CD4-positive, alpha-beta T cell treated with Interleukin-15 for 4 hours (primary cell): Measurements from ENCODE around the gene FHIP2A.
"Not testable (repeated sequence)": the region's sequence is repeated elsewhere in the genome, so short reads cannot be mapped to it uniquely, and the experiment has no call there.

ENCODE experiments used
- DNase-seq: peaks from one replicate; pipeline ENCODE4 v3.0.0-alpha.2; 2020; ENCODE audit warnings: low spot score

The FHIP2A gene, protein sequence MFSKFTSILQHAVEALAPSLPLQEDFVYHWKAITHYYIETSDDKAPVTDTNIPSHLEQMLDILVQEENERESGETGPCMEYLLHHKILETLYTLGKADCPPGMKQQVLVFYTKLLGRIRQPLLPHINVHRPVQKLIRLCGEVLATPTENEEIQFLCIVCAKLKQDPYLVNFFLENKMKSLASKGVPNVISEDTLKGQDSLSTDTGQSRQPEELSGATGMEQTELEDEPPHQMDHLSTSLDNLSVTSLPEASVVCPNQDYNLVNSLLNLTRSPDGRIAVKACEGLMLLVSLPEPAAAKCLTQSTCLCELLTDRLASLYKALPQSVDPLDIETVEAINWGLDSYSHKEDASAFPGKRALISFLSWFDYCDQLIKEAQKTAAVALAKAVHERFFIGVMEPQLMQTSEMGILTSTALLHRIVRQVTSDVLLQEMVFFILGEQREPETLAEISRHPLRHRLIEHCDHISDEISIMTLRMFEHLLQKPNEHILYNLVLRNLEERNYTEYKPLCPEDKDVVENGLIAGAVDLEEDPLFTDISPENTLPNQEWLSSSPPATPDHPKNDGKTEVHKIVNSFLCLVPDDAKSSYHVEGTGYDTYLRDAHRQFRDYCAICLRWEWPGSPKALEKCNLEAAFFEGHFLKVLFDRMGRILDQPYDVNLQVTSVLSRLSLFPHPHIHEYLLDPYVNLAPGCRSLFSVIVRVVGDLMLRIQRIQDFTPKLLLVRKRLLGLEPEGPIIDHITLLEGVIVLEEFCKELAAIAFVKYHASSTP

DNA sequence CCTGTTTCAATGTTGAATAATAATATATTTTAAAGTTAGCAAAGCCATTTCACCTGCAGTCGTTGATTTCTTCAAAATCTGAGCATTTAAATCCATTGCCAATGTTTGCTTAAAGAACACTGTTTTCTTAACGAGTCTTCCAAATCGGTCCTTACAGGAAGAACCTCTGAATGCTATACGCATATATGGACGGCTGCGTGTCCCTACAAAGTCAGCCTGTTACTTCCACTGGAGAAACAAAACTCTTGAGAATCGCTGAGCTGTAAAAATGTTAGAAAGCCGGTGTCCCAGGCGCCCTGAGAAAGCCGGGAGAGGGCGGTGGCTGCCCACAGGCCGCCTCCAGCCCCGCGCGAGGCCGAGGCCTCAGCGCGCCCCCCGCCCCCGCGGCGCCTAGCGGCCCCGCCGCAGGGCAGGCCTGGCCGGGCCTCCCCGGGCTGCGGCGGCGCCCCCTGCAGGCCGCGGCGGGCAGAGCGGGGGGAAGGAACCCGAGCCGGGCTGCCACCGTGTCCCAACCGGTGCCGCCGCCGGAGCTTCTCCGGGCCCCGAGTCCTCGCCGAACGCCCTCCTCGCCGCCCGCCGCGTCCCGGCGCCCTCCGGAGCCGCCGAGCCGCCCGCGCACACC lies at the start of gene FHIP2A:
Gene FHIP2A, plus strand, starts transcription at position 488 of the 622 bp plus-strand sequence. CDS start 299 bp downstream, outside the sequence.
- DNase-seq: peak; percentile 87

DNA sequence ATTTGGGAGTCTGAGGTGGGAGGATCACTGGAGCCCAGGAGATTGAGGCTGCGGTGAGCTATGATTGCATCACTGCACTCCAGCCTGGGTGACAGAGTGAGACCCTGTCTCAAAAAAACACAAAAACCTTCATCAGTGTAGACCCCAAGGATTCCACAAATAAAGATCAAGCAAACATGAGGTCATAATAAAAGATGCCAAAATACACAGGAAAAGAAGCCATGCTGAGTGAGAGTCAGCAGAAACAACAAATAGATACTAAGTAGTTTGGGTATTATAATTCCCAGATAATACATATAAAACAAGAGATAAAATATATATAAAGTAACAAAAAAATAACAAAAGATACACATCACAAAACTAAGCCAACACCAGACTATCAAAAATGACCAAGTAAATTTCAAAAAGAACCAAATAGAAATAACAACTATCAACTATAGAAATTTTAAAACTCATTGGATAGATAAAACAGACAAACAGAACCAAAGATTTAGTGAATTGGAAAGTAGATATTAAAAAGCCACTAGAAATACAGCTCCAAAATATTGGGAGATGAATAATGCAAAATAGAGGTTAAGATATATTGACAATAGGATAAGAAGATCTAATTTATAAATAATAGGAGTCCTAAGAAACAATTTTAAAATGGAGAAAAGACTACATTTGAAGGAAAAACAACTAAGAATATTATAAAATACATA lies 48.9 kb upstream of the FHIP2A start:
- no peak for DNase-seq

DNA sequence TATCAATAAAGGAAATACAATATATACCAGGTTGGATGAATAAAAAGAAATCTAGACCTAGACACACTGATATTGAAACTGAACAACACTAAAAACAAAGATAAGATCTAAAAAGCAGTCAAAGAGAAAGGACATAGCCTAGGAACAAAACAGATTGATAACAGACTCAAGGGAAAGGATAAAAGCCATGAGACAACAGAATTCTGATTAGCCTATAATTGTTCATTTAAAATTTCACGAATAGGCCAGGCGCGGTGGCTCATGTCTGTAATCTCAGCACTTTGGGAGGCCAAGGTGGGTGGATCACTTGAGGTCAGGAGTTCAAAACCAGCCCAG lies 48.4 kb upstream of the FHIP2A start:
- DNase-seq: no peak

DNA sequence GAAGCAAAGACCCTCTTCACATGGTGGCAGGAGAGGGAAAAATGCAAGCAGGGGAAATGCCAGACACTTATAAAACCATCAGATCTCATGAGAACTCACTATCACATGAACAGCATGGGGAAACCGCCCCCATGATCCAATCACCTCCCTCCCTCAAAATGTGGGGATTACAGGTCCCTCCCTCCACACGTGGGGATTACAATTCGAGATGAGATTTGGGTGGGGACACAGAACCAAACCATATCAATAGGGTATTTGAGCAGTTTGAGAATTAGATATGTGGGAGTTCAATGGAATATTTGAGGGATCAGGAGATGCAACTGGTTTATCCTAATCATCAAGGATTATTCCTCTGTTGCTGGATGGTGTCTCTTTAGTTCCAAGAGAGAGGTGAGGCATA lies 46.5 kb upstream of the FHIP2A start:
- not testable (repeated sequence) for DNase-seq

DNA sequence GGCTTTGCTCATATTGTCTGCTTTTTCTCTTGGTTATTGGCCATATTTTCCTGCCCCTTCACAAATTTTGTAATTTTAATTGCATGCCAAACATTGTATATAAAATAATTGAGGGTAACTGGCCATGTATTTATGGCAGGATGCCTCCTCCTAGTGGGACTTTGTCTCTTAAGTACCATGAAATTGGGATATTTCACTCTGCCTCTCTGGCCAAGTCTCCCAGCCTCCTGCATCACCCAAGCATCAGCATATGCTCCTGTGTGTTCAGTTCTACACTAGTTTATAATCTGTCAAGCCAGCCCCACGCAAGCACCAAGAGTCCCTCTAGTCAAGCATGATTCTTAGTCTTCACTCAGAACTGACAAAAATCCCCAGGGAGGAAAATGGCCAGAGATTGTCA lies 44.2 kb upstream of the FHIP2A start:
- DNase-seq: no peak

DNA sequence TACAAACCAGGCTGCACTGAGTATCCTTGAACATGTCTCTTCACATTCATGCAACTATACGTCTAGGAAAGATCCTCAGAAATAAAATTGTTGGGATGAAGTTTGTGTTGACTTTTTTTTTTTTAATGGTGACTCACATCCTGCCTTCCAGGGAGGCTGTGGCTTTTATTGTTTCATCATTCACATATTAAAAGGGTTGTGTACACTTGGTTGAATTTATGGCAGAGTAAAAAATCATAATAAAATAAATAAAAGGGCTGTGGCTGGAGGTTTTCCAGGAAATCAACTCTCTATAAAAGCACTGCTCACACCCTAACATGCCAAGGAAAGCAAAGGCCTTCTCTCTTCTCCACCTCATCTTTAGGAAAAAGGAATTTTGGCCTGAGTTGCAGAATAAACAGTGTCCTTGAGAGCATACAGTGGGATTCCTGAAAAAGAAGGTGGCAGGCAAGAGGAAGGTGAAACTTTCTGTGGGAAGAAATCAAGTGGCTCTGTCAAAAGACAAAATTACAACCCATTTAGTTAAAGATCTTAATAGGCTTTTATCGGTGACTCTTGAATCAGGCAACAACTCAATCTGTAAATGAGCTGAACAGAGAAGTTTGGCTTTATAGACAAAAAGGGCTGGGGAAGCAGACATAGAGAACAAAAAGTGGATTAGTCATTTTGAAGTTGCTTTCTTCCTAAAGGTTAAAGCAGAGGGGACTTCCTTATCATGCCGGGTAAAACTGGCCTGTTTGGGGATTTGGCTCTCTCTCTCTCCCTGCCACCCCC lies 41.6 kb upstream of the FHIP2A start:
- no peak for DNase-seq

DNA sequence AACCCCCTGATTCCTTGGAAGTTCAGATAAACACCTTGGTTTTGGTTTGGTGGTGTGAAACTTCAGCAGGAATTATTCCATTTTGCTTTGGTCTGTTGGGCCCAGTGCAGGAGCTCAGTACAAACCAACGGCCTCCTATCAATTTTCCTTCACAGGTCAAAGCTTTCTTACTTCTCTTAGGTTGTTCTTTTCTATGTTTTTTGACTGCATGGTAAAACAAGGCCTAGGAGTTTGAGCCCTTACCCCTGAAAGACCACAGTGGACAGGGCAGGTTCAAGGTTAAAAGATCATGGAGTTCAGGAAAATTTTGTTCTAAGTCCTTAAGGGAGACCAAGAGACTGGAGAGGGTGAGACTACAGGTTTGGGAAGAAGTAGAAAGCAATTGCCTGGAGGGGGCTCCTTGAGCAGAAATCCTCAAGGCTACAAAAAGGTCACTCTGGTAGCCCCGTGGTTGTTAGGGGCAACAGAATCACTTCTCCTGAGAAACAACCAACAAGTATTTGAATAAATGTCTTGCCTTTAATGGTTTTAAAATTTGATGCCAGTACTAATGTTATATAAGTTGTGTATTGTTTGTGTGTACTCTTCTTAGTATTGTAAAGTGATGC lies 40.9 kb upstream of the FHIP2A start:
- no peak for DNase-seq

DNA sequence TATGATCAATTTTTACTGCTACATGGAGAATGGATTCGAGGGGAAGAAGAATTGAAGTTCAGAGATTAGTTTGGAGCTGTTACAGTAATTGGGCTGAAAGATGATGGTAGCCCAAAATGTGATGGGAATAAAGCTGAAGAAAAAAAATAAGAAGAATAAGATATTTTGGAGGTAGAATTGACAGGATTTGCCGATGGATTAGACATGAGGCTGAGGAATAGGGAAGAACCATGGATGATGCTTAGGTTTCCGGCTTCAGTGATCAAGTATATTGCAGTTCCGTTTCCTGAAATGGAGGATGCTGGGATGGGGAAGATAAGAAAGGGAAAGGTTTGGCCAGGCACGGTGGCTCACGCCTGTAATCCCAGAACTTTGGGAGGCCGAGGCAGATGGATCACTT lies 38.9 kb upstream of the FHIP2A start:
- no peak for DNase-seq

DNA sequence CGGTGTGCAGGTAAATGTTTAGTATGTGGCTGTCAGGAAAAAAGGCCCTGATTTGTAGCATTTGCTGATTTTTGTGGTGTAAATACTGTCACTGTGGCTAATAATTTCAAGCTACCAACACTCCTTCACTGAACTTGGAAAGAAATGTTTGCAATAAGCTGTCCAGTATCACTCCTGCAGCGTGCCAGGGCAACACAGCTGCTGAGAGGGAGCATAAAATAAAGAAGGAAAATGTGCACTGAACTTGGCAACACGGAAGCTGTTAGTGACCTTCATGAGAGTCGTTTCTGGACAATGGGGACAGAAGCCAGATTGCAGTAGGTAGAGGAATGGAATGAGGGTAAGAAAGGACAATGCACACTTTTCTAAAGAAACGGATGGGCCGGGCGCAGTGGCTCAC lies 37.9 kb upstream of the FHIP2A start:
- DNase-seq: no peak

DNA sequence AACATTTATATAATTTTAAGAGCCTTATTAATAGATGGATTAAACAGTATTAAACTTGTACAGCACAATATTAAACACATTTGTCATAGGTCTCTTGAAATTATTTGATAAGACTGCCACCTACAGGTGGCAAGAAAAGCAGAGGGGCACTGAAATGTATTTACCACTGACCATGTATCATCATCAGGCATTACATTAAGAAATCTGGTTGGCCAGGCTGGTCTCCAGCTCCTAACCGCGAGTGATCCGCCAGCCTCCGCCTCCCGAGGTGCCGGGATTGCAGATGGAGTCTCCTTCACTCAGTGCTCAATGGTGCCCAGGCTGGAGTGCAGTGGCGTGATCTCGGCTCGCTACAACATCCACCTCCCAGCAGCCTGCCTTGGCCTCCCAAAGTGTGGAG lies 35.1 kb upstream of the FHIP2A start:
- peak; percentile 53 for DNase-seq

DNA sequence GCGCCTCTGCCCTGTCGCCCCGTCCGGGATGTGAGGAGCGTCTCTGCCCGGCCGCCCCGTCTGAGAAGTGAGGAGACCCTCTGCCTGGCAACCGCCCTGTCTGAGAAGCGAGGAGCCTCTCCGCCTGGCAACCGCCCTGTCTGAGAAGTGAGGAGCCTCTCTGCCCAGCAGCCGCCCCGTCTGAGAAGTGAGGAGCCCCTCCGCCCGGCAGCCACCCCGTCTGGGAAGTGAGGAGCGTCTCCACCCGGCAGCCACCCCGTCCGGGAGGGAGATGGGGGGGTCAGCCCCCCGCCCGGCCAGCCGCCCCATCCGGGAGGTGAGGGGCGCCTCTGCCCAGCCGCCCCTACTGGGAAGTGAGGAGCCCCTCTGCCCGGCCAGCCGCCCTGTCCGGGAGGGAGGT lies 34.4 kb upstream of the FHIP2A start:
- not testable (repeated sequence) for DNase-seq

DNA sequence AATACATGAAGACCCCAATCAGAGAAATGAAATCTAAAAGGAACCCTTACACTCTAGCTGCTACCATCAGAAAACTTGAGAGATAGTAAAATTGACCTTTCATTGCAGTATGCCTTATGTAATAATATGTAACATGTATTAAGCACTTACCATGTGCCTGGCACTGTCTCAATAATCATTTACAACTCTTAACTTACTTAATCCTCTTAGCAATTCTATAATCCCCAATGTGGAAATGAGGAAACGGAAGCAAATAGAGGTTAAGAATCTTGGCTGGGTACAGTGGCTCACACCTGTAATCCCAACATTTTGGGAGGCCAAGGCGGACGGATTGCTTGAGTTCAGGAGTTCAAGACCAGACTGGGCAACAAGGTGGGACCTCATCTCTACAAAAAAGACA lies 29.8 kb upstream of the FHIP2A start:
- no peak for DNase-seq

DNA sequence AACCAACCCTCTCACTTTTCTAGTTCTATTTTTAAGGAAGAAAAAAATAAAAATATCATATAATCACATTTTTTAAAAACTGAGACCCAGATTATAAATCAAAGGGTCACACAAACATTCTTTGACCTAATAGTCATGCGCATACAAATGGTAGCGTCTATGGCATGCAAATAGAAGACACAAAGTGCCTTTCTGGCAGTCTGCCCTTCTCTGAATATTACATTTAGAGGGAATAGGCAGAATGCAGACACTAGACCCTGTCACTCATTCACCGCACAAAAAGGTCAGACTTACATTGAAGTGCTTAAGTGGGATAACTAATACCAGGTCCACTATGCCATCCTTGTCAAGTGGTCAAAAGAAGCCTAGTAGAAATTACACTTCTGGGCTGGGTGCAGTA lies 26.5 kb upstream of the FHIP2A start:
- no peak for DNase-seq

DNA sequence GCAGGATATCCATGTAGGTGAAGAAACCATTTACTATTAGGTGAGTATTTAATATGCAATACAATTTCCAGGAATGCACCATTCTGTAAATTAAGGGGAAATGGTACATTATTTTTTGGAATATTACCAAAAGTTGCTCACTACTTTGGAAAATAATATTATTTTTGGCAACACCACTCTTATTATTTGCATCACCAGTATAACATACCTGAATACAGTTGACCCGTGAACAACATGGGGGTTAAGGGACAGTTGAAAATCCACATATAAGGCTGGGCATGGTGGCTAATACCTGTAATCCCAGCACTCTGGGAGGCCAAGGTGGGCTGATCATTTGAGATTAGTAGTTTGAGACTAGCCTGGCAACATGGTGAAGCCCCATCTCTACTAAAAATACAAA lies 21.2 kb upstream of the FHIP2A start:
- DNase-seq: no peak

DNA sequence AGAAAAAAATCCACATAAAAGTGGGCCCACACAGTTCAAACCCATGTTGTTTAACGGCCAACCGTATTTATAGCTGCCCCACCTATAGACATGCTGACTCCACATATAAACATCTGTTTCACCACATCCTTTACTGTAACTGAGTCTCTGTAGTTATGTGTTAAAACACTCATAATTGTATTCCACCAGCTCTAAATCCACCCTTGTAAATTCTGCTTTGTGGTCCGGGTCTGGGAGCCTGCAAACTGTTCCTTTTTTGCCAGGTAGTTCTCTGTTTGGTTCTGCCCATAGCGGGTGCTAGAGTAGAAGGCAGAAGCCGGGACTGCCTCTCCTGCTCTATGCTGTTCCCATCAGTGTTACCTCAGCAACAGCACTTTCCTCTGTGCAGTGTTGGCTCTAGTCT lies 20.2 kb upstream of the FHIP2A start:
- DNase-seq: peak; percentile 28

DNA sequence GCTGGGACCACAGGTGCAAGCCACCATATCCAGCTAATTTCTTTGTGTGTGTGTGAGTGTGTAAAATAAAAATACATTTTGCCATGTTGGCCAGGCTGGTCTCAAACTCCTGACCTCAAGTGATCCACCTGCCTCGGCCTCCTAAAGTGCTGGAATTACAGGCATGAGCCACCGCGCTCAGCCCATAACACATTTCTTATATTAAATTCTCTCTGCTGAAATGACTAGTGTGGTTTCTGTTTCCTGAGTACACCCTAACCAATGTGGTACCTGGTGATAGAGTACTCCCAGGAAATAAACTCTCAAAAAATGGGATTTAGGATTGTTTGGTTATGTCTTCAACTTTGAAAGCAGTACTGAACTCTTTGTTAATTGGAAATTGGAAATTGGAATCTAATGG lies 19.4 kb upstream of the FHIP2A start:
- no peak for DNase-seq

DNA sequence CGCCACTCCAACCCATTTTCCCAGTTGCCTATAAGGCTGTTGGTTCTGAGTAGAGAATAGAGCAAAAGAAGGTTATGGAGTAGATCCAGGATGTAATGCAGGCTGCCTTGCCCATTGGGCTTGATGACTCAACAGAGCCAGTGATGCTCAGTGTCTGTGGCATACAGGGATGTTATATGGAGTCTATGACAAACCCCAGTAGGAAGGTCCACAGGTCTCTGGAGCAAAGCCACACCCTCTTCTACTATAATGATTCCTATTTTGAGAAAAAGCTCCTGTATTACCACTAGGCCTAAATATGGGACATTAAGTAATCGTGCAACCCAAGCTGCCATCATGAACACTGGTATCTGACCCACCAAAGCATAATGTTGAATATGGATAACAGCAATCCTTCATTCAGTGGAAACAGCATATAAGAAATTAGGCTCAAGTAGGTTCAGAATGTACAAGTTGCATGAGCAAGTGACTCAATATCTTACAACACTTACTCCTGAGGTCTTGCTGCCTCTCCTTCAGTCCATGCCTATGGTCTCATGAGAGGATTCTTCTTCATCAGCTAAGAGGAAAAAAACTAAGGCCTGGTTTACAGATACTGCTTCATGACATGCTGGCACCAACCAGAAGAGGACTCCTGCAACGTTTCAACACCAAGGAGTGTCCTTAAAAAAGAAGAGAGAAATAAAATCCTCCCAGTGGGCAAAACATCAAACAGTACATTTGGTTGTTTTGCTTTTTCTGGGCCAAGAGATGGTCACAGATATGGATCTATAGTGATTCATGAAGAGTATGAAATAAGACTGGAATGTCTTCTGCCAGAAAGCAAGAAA lies 14.8 kb upstream of the FHIP2A start:
- no peak for DNase-seq

DNA sequence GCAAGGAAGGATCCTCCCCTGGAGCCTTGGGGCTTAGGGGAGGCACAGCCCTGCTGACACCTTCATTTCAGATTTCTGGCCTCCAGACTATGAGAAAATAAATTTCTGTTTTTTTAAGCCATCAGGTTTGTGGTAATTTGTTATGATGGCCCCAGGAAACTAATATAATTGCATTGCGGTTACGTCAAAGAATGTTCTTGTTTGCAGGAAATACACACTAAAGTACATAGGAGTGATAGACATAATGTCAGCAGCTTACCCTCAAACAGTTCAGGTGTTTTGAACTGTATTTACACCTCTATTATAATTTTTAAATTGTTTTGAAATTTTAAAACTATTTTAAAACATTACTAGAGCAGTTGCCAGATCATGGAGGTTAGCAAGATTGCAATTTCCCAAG lies 12.6 kb upstream of the FHIP2A start:
- DNase-seq: no peak

DNA sequence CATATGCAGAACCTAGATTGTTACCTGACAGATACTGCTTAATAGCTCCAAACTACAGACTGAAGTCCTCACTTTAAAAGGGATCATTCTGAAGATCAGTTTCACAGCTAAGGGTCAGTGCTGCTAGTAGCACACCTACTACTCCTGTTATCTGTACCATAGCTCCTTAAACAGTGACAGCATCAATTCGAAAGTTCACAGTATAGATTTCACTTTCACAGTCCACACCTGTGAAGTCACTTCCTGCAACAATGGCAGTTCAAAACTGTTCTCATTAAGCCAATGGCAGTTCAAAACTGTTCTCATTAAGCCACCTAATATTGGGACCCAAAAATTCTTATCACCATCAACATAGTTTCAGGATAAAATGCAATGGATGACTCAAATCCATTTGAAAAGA lies 10.7 kb upstream of the FHIP2A start:
- DNase-seq: no peak

DNA sequence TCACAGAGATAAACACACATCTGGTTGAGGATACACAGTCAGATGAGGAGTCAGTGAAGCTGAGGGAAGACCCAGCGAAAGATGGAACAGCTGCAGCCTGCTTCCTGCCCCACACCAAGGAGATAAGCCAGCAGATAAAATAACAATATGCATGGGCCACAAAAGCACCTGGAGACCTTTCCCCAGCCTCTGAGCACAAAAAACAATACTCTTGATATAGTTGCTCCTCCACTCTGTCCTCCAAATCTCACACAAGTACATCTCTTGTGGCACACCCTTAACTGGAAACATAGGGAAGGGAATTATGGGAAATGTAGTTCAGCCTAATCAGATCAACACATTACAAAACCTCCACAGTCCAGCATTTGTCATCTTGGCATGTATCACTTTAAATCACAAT lies 9.7 kb upstream of the FHIP2A start:
- no peak for DNase-seq
